Suprapubic skin (tissue), 4 donors: Measurements from ENCODE around the gene NINJ1. TPM values are rescaled to one million over a fixed set of nuclear protein-coding genes. Genes with fewer than 3 reads are reported as not detected.
"Not testable (repeated sequence)": the region's sequence is repeated elsewhere in the genome, so short reads cannot be mapped to it uniquely, and the experiment has no call there.

Experiments used
- DNase-seq, 2 donors: peaks; one replicate each; pipeline ENCODE4 v3.0.0-alpha.2; 2019; ENCODE audit warnings: low spot score in 2 of 2
- H3K27ac ChIP-seq: fragments of 200-600 bp; sonication (generic); one replicate; pipeline ENCODE4 v1.5.1; 2019
- H3K27me3 ChIP-seq: fragments of 200-600 bp; sonication (generic); one replicate; pipeline ENCODE4 v1.5.1; 2019
- H3K36me3 ChIP-seq: fragments of 200-600 bp; sonication (generic); one replicate; pipeline ENCODE4 v1.5.1; 2019
- H3K4me1 ChIP-seq: fragments of 200-600 bp; sonication (generic); one replicate; pipeline ENCODE4 v1.5.1; 2019
- H3K4me3 ChIP-seq: fragments of 200-600 bp; sonication (generic); one replicate; pipeline ENCODE4 v1.5.1; 2019; ENCODE audit warnings: mild to moderate bottlenecking
- H3K9me3 ChIP-seq: fragments of 200-600 bp; sonication (generic); one replicate; pipeline ENCODE4 v1.5.1; 2019
- CTCF ChIP-seq, 2 donors: fragments of 200-600 bp in 1 of 2; fragments of 450-650 bp in 1 of 2; sonication (generic) in 1 of 2; IDR thresholded peaks; one replicate each; pipeline ENCODE4 v1.5.1; 2016 to 2019; ENCODE audit warnings: antibody characterized with exemption in 2 of 2, mild to moderate bottlenecking in 1 of 2, moderate library complexity in 1 of 2
- EP300 ChIP-seq: sonication (generic); formaldehyde crosslinking; IDR thresholded peaks from one replicate; pipeline ENCODE4 v1.6.1; 2017; ENCODE audit warnings: antibody characterized with exemption
- POLR2A ChIP-seq, 2 donors: fragments of 450-650 bp; IDR thresholded peaks; one replicate each; pipeline ENCODE4 v1.6.1; 2017; ENCODE audit warnings: antibody characterized with exemption in 2 of 2, mild to moderate bottlenecking in 2 of 2, moderate library complexity in 2 of 2
- POLR2AphosphoS5 ChIP-seq, 3 donors: sonication (generic); formaldehyde crosslinking; IDR thresholded peaks; one replicate each; pipeline ENCODE4 v1.6.1; 2017; ENCODE audit warnings: antibody characterized with exemption in 3 of 3
- WGBS: methylation state at CpG from one replicate; pipeline ENCODE4 v1.1.5; 2018; 5-methylcytosine and 5-hydroxymethylcytosine counted together
- total RNA-seq, 4 donors: library from RNA; depleted of rRNA; stranded (reverse); fragments of >200 nt; gene quantifications; one replicate each; pipeline ENCODE4 v1.1.0, GENCODE V29; 2016

The NINJ1 gene
- total RNA-seq, 4 donors from 2014 or later: 88.3 to 158 (median 113) TPM

GRCh38 chr9:93119703-93119952 is 14.4 kb downstream of the NINJ1 start:
- H3K27ac ChIP-seq: no peak overlapping the region
- no peak overlapping the region for H3K4me3 ChIP-seq
- H3K36me3 ChIP-seq: peaks cover 30% of the 10 kb centered on the region
- H3K9me3 ChIP-seq: no peaks in the 10 kb centered on the region
- TF ChIP-seq POLR2A (IDR thresholded peaks at IDR 0.05): no peak
- TF ChIP-seq POLR2AphosphoS5 (IDR thresholded peaks at IDR 0.05): no peak
- no peak for TF ChIP-seq CTCF (IDR thresholded peaks at IDR 0.05)
- no peak for TF ChIP-seq EP300
- peaks cover 30% of the 10 kb centered on the region for H3K4me1 ChIP-seq
- no peaks in the 10 kb centered on the region for H3K27me3 ChIP-seq
- DNase-seq: no peak
- WGBS: 81% methylated on average over 3 of the region's 5 CpGs

DNA sequence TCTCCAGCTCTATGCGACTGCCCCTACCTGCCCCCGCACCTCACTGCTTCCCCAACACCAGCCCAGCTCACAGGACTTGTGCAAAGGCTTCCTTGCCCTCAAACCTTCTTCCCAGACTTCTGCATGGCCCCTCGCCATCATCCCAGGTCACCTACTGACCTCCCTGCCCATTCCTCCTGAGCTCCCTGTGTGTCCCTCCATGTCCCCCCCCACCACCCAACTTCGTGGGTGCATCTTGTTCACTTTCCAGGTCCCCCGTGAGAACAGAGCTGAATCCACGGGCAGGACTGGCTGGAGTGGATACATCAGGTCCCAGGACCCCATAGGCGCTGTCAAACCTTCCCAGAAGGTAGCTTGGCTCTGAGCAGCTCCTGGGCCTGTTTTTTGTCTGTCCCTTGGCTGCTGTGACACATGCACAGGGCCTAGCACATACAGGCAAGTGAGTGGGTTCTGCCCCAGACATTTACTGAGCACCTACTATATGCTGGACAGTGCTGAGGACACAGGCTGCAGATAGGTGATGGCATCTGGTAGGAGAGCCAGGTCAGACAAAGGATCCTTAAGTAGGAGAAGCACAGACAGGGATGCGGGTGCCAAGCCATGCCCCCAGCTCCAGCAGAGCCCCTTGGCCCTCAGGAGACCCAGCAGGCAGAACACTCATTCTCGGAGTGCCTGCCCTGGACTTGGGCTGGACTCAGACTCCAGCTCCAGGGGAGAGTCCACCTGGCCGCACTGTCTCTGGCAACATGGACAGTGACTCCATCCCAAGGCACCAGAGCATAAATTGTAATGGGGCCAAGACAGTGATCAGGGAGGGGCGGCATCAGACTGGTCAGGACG is 15.0 kb downstream of the NINJ1 start:
- WGBS: 95% methylated on average over 10 of the region's 12 CpGs
- peaks cover 28% of the 10 kb centered on the region for H3K36me3 ChIP-seq
- no peaks in the 10 kb centered on the region for H3K27me3 ChIP-seq
- DNase-seq: peak; percentile 55 to 78
- TF ChIP-seq CTCF (IDR thresholded peaks at IDR 0.05) (no peak), POLR2A (IDR thresholded peaks at IDR 0.05) (no peak), POLR2AphosphoS5 (IDR thresholded peaks at IDR 0.05) (no peak), EP300 (no peak)
- H3K4me1 ChIP-seq: peaks cover 30% of the 10 kb centered on the region
- no peak overlapping the region for H3K27ac ChIP-seq
- H3K9me3 ChIP-seq: no peaks in the 10 kb centered on the region
- H3K4me3 ChIP-seq: no peak overlapping the region

DNA sequence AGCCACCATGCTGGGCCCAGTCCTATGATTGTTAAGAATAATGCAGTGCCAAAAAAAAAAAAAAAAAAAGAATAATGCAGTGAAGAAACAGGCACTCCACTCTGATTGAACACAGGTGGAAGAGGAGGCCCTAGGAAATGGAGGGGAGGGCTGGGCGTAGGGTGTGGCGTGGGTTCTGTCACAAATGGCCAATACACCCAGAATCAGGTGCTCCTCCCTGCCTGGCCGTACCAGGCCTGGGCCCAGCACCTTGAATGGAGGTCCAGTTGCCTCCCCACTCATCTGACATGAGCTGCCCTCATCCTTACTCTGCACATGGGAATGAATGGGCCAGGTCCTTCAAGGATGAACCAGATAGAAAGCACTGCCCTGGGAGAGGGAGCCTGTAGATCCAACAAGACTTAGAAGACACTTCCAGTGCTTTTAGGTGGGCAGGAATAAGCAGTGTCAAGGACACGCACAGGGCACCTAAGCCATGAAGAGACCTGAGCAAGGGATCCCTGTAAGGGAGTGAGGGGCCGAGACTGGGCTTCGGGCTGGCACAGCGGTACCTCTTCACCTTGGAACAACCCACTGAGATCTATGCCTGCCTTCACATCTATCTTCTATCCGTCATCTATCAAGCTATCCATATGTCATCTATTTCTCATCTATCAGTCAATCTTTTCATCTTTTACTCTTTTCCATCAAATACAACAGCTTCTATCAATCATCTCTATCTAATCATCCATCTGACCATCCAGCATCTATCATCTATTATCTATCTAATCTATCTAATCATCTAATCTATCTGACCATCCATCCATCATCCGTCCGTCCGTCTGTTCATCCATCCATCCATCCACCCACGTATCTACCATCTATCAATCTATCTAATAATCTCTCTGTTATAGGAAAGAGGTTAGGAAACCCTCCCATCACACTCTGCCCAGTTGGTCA is 15.9 kb downstream of the NINJ1 start:
- H3K27ac ChIP-seq: no peak overlapping the region

GRCh38 chr9:93117521-93117920 is 16.5 kb downstream of the NINJ1 start:
- DNase-seq: peak in 1 of 2 donors; percentile 22
- H3K9me3 ChIP-seq, H3K27me3 ChIP-seq, H3K4me3 ChIP-seq, H3K27ac ChIP-seq: not testable (repeated sequence)
- H3K36me3 ChIP-seq: peaks cover 29% of the 10 kb centered on the region
- peaks cover 30% of the 10 kb centered on the region for H3K4me1 ChIP-seq
- 89% methylated on average over 9 of the region's 9 CpGs for WGBS

More for the DNA sequence above, 15.9 kb downstream of the NINJ1 start:
- Histone ChIP-seq H3K9me3 (no peaks in the 10 kb centered on the region), H3K4me1 (peaks cover 30% of the 10 kb centered on the region), H3K27me3 (no peaks in the 10 kb centered on the region), H3K4me3 (no peak overlapping the region), H3K36me3 (peaks cover 28% of the 10 kb centered on the region)
- DNase-seq: peak in 1 of 2 donors; percentile 41
- WGBS: 90% methylated on average over 12 of the region's 12 CpGs
- TF ChIP-seq POLR2AphosphoS5 (IDR thresholded peaks at IDR 0.05) (no peak), EP300 (no peak), POLR2A (IDR thresholded peaks at IDR 0.05) (no peak), CTCF (IDR thresholded peaks at IDR 0.05) (no peak)

DNA sequence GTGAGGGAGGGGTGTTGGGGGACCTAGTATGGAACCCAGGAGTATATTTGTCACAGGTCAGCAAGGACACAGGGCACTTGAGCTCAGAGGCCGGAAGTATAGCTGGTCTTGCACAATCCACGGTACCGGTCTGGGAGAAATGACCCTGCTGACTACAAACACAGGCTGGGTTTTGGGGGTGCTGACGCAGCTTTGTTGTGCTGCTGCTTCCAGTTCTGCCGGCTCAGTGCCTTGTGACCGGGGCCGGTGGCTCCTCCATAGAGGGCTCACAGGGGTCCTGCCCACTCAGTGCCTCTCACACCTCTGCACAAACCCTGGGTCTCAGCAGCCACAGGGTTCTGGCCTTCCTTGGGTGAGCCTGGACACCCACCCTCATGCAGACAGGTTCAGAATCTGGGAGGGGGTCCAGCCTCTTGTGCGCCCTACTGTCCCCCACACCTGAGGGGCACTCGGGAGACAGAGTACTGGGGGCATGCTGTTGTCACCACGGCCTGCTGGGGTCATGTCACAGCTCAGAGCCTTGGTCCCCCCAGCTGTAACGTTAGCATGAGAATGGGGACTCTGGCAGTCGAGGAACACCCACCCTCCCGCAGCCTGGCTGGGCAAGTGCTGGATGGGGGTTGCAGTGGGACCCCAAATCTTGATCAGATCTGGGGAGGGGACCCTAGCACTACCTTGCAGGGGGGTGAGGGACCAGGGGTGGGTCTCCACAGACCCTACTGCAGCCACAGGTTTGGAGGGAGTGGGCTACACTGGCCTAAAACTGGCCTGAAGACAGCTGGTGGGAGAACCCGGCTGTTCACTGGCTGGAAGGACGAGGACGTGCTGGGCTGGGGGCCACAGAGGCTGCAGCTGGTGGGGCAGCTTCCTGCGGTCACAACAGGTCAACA is 17.7 kb downstream of the NINJ1 start:
- peaks cover 30% of the 10 kb centered on the region for H3K4me1 ChIP-seq
- H3K27me3 ChIP-seq: no peaks in the 10 kb centered on the region
- peak overlapping the region; percentile 45 for H3K27ac ChIP-seq
- TF ChIP-seq POLR2A (IDR thresholded peaks at IDR 0.05) (no peak), EP300 (no peak), CTCF (IDR thresholded peaks at IDR 0.05) (no peak), POLR2AphosphoS5 (IDR thresholded peaks at IDR 0.05) (peak in 1 of 3 donors; percentile 20)
- H3K36me3 ChIP-seq: peaks cover 32% of the 10 kb centered on the region
- H3K9me3 ChIP-seq: no peaks in the 10 kb centered on the region
- 64% methylated on average over 9 of the region's 17 CpGs for WGBS
- peak; percentile 83 to 87 for DNase-seq
- H3K4me3 ChIP-seq: no peak overlapping the region
